T-cell (primary cell): Measurements from ENCODE around the gene KCNQ2. TPM values are rescaled to one million over a fixed set of nuclear protein-coding genes. Genes with fewer than 3 reads are reported as not detected.
"Not testable (repeated sequence)": the region's sequence is repeated elsewhere in the genome, so short reads cannot be mapped to it uniquely, and the experiment has no call there.

Experiments
- ATAC-seq, 4 experiments: fragments of 200-7000 bp in 3 of 4; fragments of 150-1000 bp in 1 of 4; cut with Tn5 transposase; replicated peaks in 1 of 4; 1 replicate in 3 of 4; 2 replicates in 1 of 4; pipeline ENCODE4 v1.10.0; 2021; ENCODE audit warnings: moderate library complexity in 3 of 4, mild to moderate bottlenecking in 2 of 4, moderate number of reproducible peaks in 1 of 4
- CTCF ChIA-PET, 2 donors: fragments of 300-600 bp; sonication (Branson Sonifier 250); formaldehyde crosslinking; loops; one replicate each; lab custom pipeline; 2022; ENCODE audit warnings: antibody characterized with exemption in 2 of 2; lab: Charles Lee
- POLR2A ChIA-PET, 2 donors: fragments of 300-600 bp; sonication (Branson Sonifier 250); formaldehyde crosslinking; loops; one replicate each; lab custom pipeline; 2022; ENCODE audit warnings: antibody characterized with exemption in 2 of 2; lab: Charles Lee
- DNase-seq, 35 experiments: peaks; one replicate each; pipeline versions ENCODE4 v3.0.0 to v3.0.0-alpha.2; 2013 to 2023
- H3K27ac ChIP-seq: one replicate; pipeline ENCODE4 v1.5.1; 2013; ENCODE audit warnings: low read length
- H3K27me3 ChIP-seq, 2 experiments: replicated peaks in 1 of 2; 1 replicate in 1 of 2; 2 replicates in 1 of 2; pipeline versions ENCODE4 v1.6.1 to v1.7.0; 2013; ENCODE audit warnings: low read length in 1 of 2, mixed read lengths in 1 of 2; ENCODE audit not compliant: control insufficient read depth in 2 of 2, insufficient read depth in 2 of 2; ENCODE audit errors: extremely low read depth in 1 of 2
- H3K36me3 ChIP-seq, 2 donors: 1 replicate in 1 of 2; 2 replicates in 1 of 2; pipeline versions ENCODE4 v1.6.1 to v1.7.0; 2013; ENCODE audit warnings: low read length in 1 of 2; ENCODE audit not compliant: control insufficient read depth in 2 of 2, insufficient read depth in 1 of 2; ENCODE audit errors: extremely low read depth in 1 of 2
- H3K4me1 ChIP-seq, 2 experiments: 1 replicate in 1 of 2; 2 replicates in 1 of 2; pipeline versions ENCODE4 v1.6.1 to v1.7.0; 2013; ENCODE audit warnings: low read length in 2 of 2, mixed read lengths in 1 of 2; ENCODE audit not compliant: insufficient read depth in 2 of 2, control insufficient read depth in 1 of 2; ENCODE audit errors: extremely low read depth in 1 of 2
- H3K4me3 ChIP-seq, 2 donors: 1 replicate in 1 of 2; 2 replicates in 1 of 2; pipeline versions ENCODE4 v1.5.1 to v1.7.0; 2013; ENCODE audit warnings: mild to moderate bottlenecking in 2 of 2, low read length in 1 of 2, moderate library complexity in 1 of 2; ENCODE audit not compliant: control insufficient read depth in 1 of 2; ENCODE audit errors: extremely low read depth in 1 of 2
- H3K9me3 ChIP-seq: 2 replicates; pipeline ENCODE4 v1.7.0; 2013
- H3K27ac Mint-ChIP-seq, 2 donors: one replicate each; pipeline ENCODE4 v1.8.0; 2020 to 2021; ENCODE audit warnings: mild to moderate bottlenecking in 2 of 2, mixed read lengths in 2 of 2
- H3K27me3 Mint-ChIP-seq, 2 donors: one replicate each; pipeline ENCODE4 v1.8.0; 2021 to 2022; ENCODE audit warnings: mixed read lengths in 2 of 2
- H3K36me3 Mint-ChIP-seq: one replicate; pipeline ENCODE4 v1.8.0; 2021; ENCODE audit warnings: mixed read lengths
- H3K4me1 Mint-ChIP-seq, 3 donors: one replicate each; pipeline ENCODE4 v1.8.0; 2020 to 2022; ENCODE audit warnings: mixed read lengths in 3 of 3, mild to moderate bottlenecking in 1 of 3
- H3K4me3 Mint-ChIP-seq, 3 donors: one replicate each; pipeline ENCODE4 v1.8.0; 2020 to 2022; ENCODE audit warnings: mild to moderate bottlenecking in 3 of 3, mixed read lengths in 3 of 3, moderate library complexity in 3 of 3
- H3K9me3 Mint-ChIP-seq, 3 donors: one replicate each; pipeline ENCODE4 v1.8.0; 2020 to 2022; ENCODE audit warnings: mixed read lengths in 3 of 3
- WGBS: methylation state at CpG from one replicate; pipeline ENCODE4 v1.1.5; 2013; ENCODE audit warnings: missing lambda C conversion rate; ENCODE audit not compliant: insufficient coverage; 5-methylcytosine and 5-hydroxymethylcytosine counted together
- total RNA-seq, 35 experiments: library from RNA in 6 of 35; stranded (reverse) in 6 of 35; fragments of 120-200 nt in 1 of 35; gene quantifications; one replicate each; pipeline versions ENCODE4 v1.2.1 to v1.2.4 and lab custom pipeline; 2013 to 2026

The KCNQ2 gene
- total RNA-seq, 5 donors from 2014 or later (not counting 1 experiment from before 2014, with no cell fraction given) = 0.19 to 0.49 (median 0.32) TPM

DNA sequence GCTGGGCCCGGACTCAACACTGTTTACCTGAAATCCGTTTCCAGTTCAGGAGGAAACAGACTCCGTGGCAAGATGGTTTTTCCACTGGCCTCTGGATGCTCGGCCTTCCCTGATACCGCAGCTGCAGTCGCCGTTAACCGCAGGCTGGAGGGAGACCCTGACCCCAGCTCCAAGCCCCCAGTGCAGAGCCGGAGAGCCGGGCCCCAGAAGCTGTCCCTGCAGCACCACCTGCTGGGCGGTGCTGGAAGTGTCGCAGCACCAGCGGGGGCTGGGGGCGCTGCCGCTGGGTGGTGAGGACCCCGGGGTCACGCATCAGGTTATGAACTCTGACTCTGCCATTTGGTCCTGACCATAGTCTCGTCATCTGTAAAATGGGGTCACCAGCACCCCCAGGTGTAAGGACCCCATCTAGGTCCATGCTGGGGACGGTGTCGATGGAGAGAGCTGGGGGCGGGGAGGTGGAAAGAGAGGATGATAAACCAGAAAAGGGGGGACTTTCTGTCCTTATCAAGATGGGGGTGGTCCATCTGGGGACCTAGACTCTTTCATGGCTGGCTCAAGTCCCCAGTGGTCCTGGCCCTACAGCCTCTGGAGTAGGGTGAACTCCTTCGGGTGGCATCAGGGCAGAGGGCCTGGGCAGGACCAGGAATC, 90.5 kb downstream of the KCNQ2 start:
- H3K4me3 ChIP-seq = no peak overlapping the region
- peaks cover 0 to 77% of the 10 kb centered on the region in 2 experiments for H3K27me3 ChIP-seq
- CTCF ChIA-PET = interaction anchor here in 1 of 2 donors (1.1 kb wide), 1 partner anchor 158 kb away, joined by 3 read pairs; no protein-coding TSS in a partner anchor
- Mint-ChIP-seq H3K4me3 (no peak overlapping the region), H3K4me1 (no peaks in the 10 kb centered on the region), H3K27ac (no peak overlapping the region), H3K27me3 (peaks cover 0 to 30% of the 10 kb centered on the region in 2 donors), H3K9me3 (peaks cover 7 to 13% (median 8%) of the 10 kb centered on the region in 3 donors), H3K36me3 (no peaks in the 10 kb centered on the region)
- H3K4me1 ChIP-seq = peaks cover 0 to 5% of the 10 kb centered on the region in 2 experiments
- WGBS = 20% methylated on average over 21 of the region's 22 CpGs
- POLR2A ChIA-PET = interaction anchor here in 1 of 2 donors (0.5 kb wide), 1 partner anchor 107 kb away, joined by 5 read pairs; no protein-coding TSS in a partner anchor
- H3K36me3 ChIP-seq = no peaks in the 10 kb centered on the region
- H3K27ac ChIP-seq = no peak overlapping the region
- H3K9me3 ChIP-seq = no peaks in the 10 kb centered on the region
- DNase-seq (peak in 25 of 35 experiments; percentile 6 to 57 (median 27)), ATAC-seq (peak in 1 of 4 experiments; percentile 42)

DNA sequence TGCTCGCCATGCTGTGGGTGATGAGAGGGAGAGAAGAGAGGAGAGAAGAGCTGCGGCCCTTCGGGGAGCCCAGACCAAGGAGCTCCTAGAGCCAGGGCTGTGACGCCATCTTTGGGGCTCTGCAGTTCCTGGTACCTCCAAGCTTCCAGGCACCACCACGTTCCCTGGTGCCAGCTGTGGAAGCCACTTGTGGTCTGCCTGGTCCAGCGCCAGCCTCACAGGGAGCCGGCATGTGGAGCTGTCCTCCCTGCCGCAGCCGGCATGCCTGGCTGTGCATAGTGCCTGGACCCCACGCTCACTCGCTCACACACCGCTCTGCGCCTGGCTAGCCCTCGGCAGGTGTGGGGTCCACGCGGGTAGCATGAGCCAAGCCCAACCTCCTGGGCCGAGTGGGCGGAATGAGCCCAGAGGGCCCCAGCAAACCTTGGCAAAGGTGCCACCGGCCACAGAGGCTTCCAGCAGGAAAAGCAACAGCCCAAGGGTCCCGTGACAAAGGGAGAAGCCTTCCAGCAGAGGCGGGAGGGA, 92.0 kb downstream of the KCNQ2 start:
- H3K27me3 Mint-ChIP-seq = peaks cover 4 to 35% of the 10 kb centered on the region in 2 donors
- Histone ChIP-seq H3K27me3 (peaks cover 2 to 86% of the 10 kb centered on the region in 2 experiments), H3K4me1 (peaks cover 0 to 5% of the 10 kb centered on the region in 2 experiments), H3K27ac (no peak overlapping the region), H3K36me3 (no peaks in the 10 kb centered on the region), H3K4me3 (no peak overlapping the region), H3K9me3 (no peaks in the 10 kb centered on the region)
- WGBS = 89% methylated on average over 20 of the region's 21 CpGs
- H3K4me1 Mint-ChIP-seq = no peaks in the 10 kb centered on the region
- no peaks in the 10 kb centered on the region for H3K36me3 Mint-ChIP-seq
- peaks cover 2 to 3% (median 3%) of the 10 kb centered on the region in 3 donors for H3K9me3 Mint-ChIP-seq
- no peak for ATAC-seq
- H3K27ac Mint-ChIP-seq = no peak overlapping the region
- ChIA-PET CTCF (no interaction called here), POLR2A (interaction anchor here in 1 of 2 donors (0.5 kb wide), 1 partner anchor 180 kb away, joined by 3 read pairs; no protein-coding TSS in a partner anchor)
- DNase-seq = no peak
- H3K4me3 Mint-ChIP-seq = no peak overlapping the region

DNA sequence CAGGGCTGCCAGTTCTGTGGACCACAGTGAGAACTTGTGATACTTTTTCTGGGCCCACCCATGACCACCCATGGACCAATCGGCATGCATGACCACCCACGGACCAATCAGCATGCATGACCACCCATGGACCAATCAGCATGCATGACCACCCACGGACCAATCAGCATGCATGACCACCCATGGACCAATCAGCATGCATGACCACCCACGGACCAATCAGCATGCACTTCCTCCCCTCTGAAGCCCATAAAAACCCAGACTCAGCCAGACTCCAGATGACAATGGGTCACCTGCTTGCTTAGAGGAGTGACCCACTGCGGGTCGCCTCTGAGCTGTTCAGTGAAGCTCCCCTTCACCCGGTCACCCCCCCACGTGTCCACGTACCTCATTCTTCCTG, 92.6 kb downstream of the KCNQ2 start:
- H3K27ac ChIP-seq, H3K4me3 Mint-ChIP-seq, H3K9me3 Mint-ChIP-seq, H3K4me1 Mint-ChIP-seq, POLR2A ChIA-PET, H3K9me3 ChIP-seq, H3K4me3 ChIP-seq, ATAC-seq, H3K4me1 ChIP-seq, H3K36me3 Mint-ChIP-seq, CTCF ChIA-PET, H3K36me3 ChIP-seq, H3K27ac Mint-ChIP-seq, DNase-seq: not testable (repeated sequence)
- WGBS = 100% methylated on average over 2 of the region's 9 CpGs
- peaks cover 2 to 92% of the 10 kb centered on the region in 2 experiments for H3K27me3 ChIP-seq
- H3K27me3 Mint-ChIP-seq = peaks cover 4 to 35% of the 10 kb centered on the region in 2 donors

DNA sequence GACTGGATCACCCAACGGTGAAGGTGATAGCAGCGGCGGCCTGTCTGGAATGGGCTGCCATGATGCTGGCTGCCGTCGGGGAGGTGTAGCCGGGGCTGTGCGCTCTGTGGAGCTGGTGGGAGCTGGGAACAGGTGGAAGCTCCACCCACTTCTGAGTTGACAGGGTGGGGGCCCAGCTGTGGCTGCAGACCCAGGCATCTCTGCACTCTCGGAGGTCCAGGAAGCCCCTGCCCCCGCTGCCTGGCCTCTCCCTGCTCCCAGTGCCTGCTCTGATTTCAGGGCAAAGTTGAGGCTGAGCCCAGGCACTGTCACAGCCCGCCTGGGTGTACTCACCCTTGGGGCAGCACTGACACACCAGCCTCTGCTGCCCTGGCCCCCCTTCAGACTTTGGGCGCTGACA, 93.2 kb downstream of the KCNQ2 start:
- Histone ChIP-seq H3K4me3 (no peak overlapping the region), H3K27me3 (peaks cover 2 to 94% of the 10 kb centered on the region in 2 experiments), H3K36me3 (no peaks in the 10 kb centered on the region), H3K4me1 (peaks cover 0 to 5% of the 10 kb centered on the region in 2 experiments), H3K9me3 (no peaks in the 10 kb centered on the region), H3K27ac (no peak overlapping the region)
- H3K9me3 Mint-ChIP-seq = no peaks in the 10 kb centered on the region
- peaks cover 4 to 35% of the 10 kb centered on the region in 2 donors for H3K27me3 Mint-ChIP-seq
- DNase-seq = no peak
- no peak overlapping the region for H3K4me3 Mint-ChIP-seq
- ATAC-seq = no peak
- ChIA-PET CTCF (no interaction called here), POLR2A (no interaction called here)
- 84% methylated on average over 10 of the region's 11 CpGs for WGBS
- no peaks in the 10 kb centered on the region for H3K36me3 Mint-ChIP-seq
- no peaks in the 10 kb centered on the region for H3K4me1 Mint-ChIP-seq
- H3K27ac Mint-ChIP-seq = no peak overlapping the region

DNA sequence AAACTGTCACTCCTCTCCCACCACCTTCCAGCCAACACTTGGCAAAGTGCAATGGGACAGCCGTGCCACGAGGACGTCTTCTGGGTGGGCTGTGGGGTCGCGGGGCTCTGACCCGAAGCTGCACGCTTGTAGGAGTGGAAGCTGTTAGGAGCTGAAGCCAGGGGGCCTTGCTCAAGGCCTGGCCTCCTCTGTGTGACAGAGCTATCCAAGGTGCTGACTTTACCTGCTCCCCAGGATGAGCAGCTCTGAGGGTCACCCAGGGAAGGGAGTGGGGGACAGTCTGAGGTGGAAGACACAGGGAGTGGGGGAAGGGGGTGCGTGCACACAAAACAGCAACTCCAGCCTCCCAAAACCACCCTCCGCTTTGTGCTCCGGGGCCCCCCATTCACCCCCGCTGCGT, 93.8 kb downstream of the KCNQ2 start:
- WGBS = 67% methylated on average over 11 of the region's 12 CpGs
- Histone ChIP-seq H3K27me3 (peaks cover 2 to 95% of the 10 kb centered on the region in 2 experiments), H3K27ac (no peak overlapping the region), H3K36me3 (no peaks in the 10 kb centered on the region), H3K9me3 (no peaks in the 10 kb centered on the region), H3K4me3 (no peak overlapping the region), H3K4me1 (peaks cover 0 to 5% of the 10 kb centered on the region in 2 experiments)
- H3K4me3 Mint-ChIP-seq = no peak overlapping the region
- no peaks in the 10 kb centered on the region for H3K36me3 Mint-ChIP-seq
- ChIA-PET CTCF (no interaction called here), POLR2A (interaction anchor here in 1 of 2 donors (0.6 kb wide), 1 partner anchor 744 kb away, joined by 3 read pairs; no protein-coding TSS in a partner anchor)
- H3K9me3 Mint-ChIP-seq = no peaks in the 10 kb centered on the region
- no peak for DNase-seq
- no peaks in the 10 kb centered on the region for H3K4me1 Mint-ChIP-seq
- H3K27me3 Mint-ChIP-seq = peaks cover 4 to 39% of the 10 kb centered on the region in 2 donors
- no peak overlapping the region for H3K27ac Mint-ChIP-seq
- ATAC-seq = no peak

DNA sequence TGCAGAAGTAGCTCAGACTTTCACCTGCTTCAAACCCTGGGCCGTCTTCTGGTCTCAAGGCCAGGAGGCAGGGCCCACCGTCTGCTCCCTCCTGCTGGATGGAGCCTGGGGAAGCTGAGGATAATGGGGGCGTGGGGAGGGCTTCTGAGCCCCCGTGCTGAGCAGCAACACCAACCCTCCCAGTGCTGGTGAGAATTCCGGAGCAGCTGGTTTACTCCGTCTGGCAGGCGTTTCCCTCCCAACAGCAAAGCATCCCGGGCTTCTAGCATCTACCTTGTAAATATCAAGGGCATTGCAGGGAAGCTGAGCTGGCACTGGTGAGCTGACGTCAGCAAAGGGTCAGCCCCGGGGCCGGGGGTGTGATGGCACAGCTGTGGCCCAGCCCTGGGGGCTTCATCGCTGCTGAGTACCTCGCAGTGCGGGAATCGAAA, 94.5 kb downstream of the KCNQ2 start:
- POLR2A ChIA-PET = interaction anchor here in 1 of 2 donors (0.6 kb wide), 1 partner anchor 745 kb away, joined by 3 read pairs; no protein-coding TSS in a partner anchor
- Histone ChIP-seq H3K36me3 (no peaks in the 10 kb centered on the region), H3K4me3 (no peak overlapping the region), H3K4me1 (peaks cover 0 to 5% of the 10 kb centered on the region in 2 experiments), H3K27me3 (peaks cover 2 to 95% of the 10 kb centered on the region in 2 experiments), H3K9me3 (no peaks in the 10 kb centered on the region), H3K27ac (no peak overlapping the region)
- DNase-seq (no peak), ATAC-seq (no peak)
- no peaks in the 10 kb centered on the region for H3K36me3 Mint-ChIP-seq
- WGBS = 56% methylated on average over 10 of the region's 15 CpGs
- H3K4me1 Mint-ChIP-seq = no peaks in the 10 kb centered on the region
- no peaks in the 10 kb centered on the region for H3K9me3 Mint-ChIP-seq
- CTCF ChIA-PET = interaction anchor here in 1 of 2 donors (0.6 kb wide), 1 partner anchor 178 kb away, joined by 3 read pairs; no protein-coding TSS in a partner anchor
- H3K27me3 Mint-ChIP-seq = peaks cover 5 to 38% of the 10 kb centered on the region in 2 donors
- no peak overlapping the region for H3K27ac Mint-ChIP-seq
- H3K4me3 Mint-ChIP-seq = no peak overlapping the region
